Lower leg skin (tissue), 4 donors: Measurements from ENCODE around the gene FKBP6. TPM values are rescaled to one million over a fixed set of nuclear protein-coding genes. Genes with fewer than 3 reads are reported as not detected.
"Not testable (repeated sequence)": the region's sequence is repeated elsewhere in the genome, so short reads cannot be mapped to it uniquely, and the experiment has no call there.

ENCODE experiments used
- DNase-seq, 2 donors: peaks; one replicate each; pipeline ENCODE4 v3.0.0-alpha.2; 2019; ENCODE audit warnings: low spot score in 2 of 2
- H3K4me3 ChIP-seq: fragments of 200-600 bp; sonication (generic); 2 replicates; pipeline ENCODE4 v1.5.1; 2017; ENCODE audit warnings: mild to moderate bottlenecking, low read depth; ENCODE audit not compliant: poor library complexity, severe bottlenecking
- POLR2A ChIP-seq, 2 donors: fragments of 450-650 bp; IDR thresholded peaks; one replicate each; pipeline ENCODE4 v1.6.1; 2016 to 2017; ENCODE audit warnings: antibody characterized with exemption in 2 of 2, mild to moderate bottlenecking in 1 of 2, moderate library complexity in 1 of 2
- WGBS, 2 donors: methylation state at CpG; one replicate each; pipeline ENCODE4 v1.1.5; 2018; 5-methylcytosine and 5-hydroxymethylcytosine counted together
- intact Hi-C: fragments of 100-400 bp; cut with DNase I; formaldehyde crosslinking; loops from one replicate; pipeline ENCODE4 v1.15.0; 2023; ENCODE audit warnings: low total_unique reads
- total RNA-seq, 4 donors: library from RNA; depleted of rRNA; stranded (reverse); fragments of >200 nt; gene quantifications; one replicate each; pipeline ENCODE4 v1.1.0, GENCODE V29; 2016
- TF ChIP-seq, protein P1 (sequence below), 3 donors: fragments of 450-650 bp; IDR thresholded peaks; one replicate each; pipeline ENCODE4 v1.5.1; 2016; ENCODE audit warnings: antibody characterized with exemption in 3 of 3, mild to moderate bottlenecking in 3 of 3, moderate library complexity in 2 of 3

Gene FKBP6
- total RNA-seq, 4 donors from 2014 or later, result 0.15 TPM; not detected in 3

DNA sequence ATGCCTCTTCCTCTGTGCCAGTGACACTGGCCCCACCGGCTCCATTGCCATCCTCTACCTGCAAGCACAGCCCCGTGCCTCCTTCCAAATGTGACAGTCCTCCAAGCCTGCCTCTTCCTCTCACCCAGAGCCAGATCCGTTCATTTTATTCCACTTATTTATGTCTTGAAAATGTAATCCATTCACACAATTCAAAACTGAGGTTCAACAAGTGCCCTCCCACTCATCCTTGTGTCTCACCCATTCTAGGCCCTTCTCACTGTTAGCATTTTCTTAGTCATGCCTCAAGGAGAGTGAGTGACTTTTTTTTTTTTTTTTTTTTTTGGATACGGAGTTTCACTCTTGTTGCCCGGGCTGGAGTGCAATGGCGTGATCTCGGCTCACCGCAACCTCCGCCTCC lies 41.7 kb downstream of the FKBP6 start:
- DNase-seq, result no peak
- H3K4me3 ChIP-seq, result no peak overlapping the region
- intact Hi-C loops, result no loop called here
- WGBS, 2 donors, result 90 to 91% methylated on average over 9 of the region's 9 CpGs
- TF ChIP-seq POLR2A (IDR thresholded peaks at IDR 0.05), result no peak

GRCh38 chr7:73373741-73374140 lies 45.8 kb downstream of the FKBP6 start:
- intact Hi-C loops, result no loop called here
- no peak for DNase-seq
- TF ChIP-seq POLR2A (IDR thresholded peaks at IDR 0.05), result no peak
- TF ChIP-seq, protein P1, sequence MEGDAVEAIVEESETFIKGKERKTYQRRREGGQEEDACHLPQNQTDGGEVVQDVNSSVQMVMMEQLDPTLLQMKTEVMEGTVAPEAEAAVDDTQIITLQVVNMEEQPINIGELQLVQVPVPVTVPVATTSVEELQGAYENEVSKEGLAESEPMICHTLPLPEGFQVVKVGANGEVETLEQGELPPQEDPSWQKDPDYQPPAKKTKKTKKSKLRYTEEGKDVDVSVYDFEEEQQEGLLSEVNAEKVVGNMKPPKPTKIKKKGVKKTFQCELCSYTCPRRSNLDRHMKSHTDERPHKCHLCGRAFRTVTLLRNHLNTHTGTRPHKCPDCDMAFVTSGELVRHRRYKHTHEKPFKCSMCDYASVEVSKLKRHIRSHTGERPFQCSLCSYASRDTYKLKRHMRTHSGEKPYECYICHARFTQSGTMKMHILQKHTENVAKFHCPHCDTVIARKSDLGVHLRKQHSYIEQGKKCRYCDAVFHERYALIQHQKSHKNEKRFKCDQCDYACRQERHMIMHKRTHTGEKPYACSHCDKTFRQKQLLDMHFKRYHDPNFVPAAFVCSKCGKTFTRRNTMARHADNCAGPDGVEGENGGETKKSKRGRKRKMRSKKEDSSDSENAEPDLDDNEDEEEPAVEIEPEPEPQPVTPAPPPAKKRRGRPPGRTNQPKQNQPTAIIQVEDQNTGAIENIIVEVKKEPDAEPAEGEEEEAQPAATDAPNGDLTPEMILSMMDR (IDR thresholded peaks at IDR 0.05), result no peak
- H3K4me3 ChIP-seq, result no peak overlapping the region
- WGBS, 2 donors, result 80 to 83% methylated on average over 13 of the region's 13 CpGs

- 84 to 88% methylated on average over 4 of the region's 4 CpGs for WGBS, 2 donors
- H3K4me3 ChIP-seq, intact Hi-C loops, DNase-seq: not testable (repeated sequence)
These were observed 48.3 kb downstream of the FKBP6 start for GRCh38 chr7:73376262-73376661.

DNA sequence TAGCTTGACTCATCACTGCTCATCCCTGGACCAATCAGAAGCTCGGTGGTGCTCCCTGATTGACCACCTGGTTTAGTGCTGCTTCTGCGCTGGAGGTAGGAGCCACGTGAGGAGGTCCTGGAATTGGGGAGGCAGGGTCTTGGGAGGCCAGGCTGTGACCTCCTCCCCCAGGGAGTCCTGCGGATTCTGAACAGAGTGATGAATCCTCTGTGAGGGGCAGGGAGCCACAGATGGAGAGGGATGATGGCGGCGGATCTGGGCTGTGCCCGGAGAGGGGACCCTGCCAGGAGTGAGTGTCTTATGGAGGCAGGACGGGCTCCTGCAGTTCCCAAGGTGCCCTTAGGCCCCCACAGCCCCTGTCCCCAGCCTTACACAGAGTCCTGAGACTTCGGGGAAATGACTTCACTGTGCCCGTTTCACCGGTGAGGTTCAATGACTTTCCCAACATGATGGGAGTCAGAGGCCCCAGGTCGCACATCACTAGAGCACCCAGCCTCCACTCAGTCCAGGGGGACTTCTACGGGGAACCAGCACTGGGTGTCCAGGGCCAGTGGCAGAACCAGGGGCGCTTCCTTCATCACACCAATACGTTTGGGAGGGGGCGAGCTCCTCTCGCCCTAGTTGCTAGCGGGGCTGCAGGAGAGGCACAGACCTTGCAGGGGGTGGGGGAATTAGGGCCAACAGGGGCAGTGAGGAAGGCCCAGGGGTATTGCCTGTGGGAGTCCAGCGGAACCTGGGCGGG lies 48.9 kb downstream of the FKBP6 start:
- DNase-seq, result no peak
- WGBS, 2 donors, result 75 to 80% methylated on average over 19 to 20 of the region's 20 CpGs
- H3K4me3 ChIP-seq, result no peak overlapping the region
- intact Hi-C loops, result no loop called here
- TF ChIP-seq, protein P1 (IDR thresholded peaks at IDR 0.05), result no peak
- TF ChIP-seq POLR2A (IDR thresholded peaks at IDR 0.05), result no peak

- WGBS, 2 donors, result 6 to 8% methylated on average over 47 to 63 of the region's 68 CpGs
These were observed 49.6 kb downstream of the FKBP6 start for GRCh38 chr7:73377413-73378200.

DNA sequence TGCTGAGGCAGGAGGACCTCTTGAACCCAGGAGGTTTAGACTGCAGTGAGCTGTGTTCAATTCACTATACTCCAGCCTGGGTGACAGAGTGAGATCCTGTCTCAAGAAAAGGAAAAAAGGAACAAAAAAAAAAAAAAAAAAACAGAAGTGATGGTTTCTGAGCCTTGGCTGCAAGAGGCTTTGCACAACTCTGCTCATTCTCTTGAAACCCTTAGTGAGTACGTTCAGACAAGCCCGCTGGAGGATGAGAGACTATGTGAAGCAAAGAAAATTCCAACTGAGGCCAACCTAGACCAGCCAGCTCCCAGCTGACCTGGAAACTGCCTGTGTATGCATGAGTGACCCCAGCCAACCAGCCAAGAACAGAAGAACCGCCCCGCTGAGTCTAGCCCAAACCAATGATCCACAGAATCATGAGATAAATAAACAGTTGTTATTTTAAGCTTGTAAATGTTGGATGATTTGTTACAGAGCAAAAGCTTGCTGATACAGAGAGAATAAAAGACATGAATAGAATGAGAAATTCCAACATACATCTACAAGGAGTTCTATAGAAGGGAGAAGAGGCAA lies 55.1 kb downstream of the FKBP6 start:
- no peak for DNase-seq
- H3K4me3 ChIP-seq, result no peak overlapping the region
- WGBS, 2 donors, result 82 to 94% methylated on average over 4 of the region's 4 CpGs
- TF ChIP-seq, protein P1 (IDR thresholded peaks at IDR 0.05), result no peak
- TF ChIP-seq POLR2A (IDR thresholded peaks at IDR 0.05), result no peak
- intact Hi-C loops, result no loop called here

More at GRCh38 chr7:73377413-73378200, 49.6 kb downstream of the FKBP6 start:
- DNase-seq, H3K4me3 ChIP-seq, intact Hi-C loops: not testable (repeated sequence)

GRCh38 chr7:73387221-73387828 lies 59.4 kb downstream of the FKBP6 start:
- no peak for DNase-seq
- WGBS, 2 donors, result 64 to 83% methylated on average over 2 of the region's 2 CpGs
- TF ChIP-seq, protein P1 (IDR thresholded peaks at IDR 0.05), result no peak
- TF ChIP-seq POLR2A (IDR thresholded peaks at IDR 0.05), result no peak
- no peak overlapping the region for H3K4me3 ChIP-seq
- intact Hi-C loops, result no loop called here
